Calu3 (cell line): ENCODE results near the gene RPL37A. TPM values are rescaled to one million over a fixed set of nuclear protein-coding genes. Genes with fewer than 3 reads are reported as not detected.

ENCODE experiments used
- BruUV-seq: library from RNA; stranded (reverse); fragments of 400-500 nt; replicated peaks from 2 replicates; lab custom pipeline; 2021; lab: Mats Ljungman, UMichigan
- CTCF ChIA-PET: fragments of 300-600 bp; sonication (Branson Sonifier 250); formaldehyde crosslinking; loops from one replicate; lab custom pipeline; 2022; ENCODE audit warnings: antibody characterized with exemption; lab: Charles Lee
- DNase-seq: peaks from one replicate; pipeline ENCODE4 v3.0.0; 2022
- H3K27ac Mint-ChIP-seq: one replicate; pipeline ENCODE4 v1.8.0; 2022; ENCODE audit warnings: mixed read lengths; ENCODE audit not compliant: unreplicated experiment
- H3K27me3 Mint-ChIP-seq: one replicate; pipeline ENCODE4 v1.8.0; 2022; ENCODE audit warnings: mixed read lengths; ENCODE audit not compliant: unreplicated experiment
- H3K36me3 Mint-ChIP-seq: one replicate; pipeline ENCODE4 v1.8.0; 2022; ENCODE audit warnings: mild to moderate bottlenecking, moderate library complexity, mixed read lengths; ENCODE audit not compliant: insufficient read depth, unreplicated experiment
- H3K4me1 Mint-ChIP-seq: one replicate; pipeline ENCODE4 v1.8.0; 2022; ENCODE audit warnings: mild to moderate bottlenecking, low read depth, mixed read lengths; ENCODE audit not compliant: unreplicated experiment
- H3K4me3 Mint-ChIP-seq: one replicate; pipeline ENCODE4 v1.8.0; 2022; ENCODE audit warnings: mild to moderate bottlenecking, low read depth, moderate library complexity, mixed read lengths; ENCODE audit not compliant: unreplicated experiment
- H3K9me3 Mint-ChIP-seq: one replicate; pipeline ENCODE4 v1.8.0; 2022; ENCODE audit warnings: low read depth, mixed read lengths; ENCODE audit not compliant: unreplicated experiment
- CTCF ChIP-seq: fragments of 200-600 bp; IDR thresholded peaks from one replicate; pipeline ENCODE4 v1.8.0; 2022; ENCODE audit warnings: antibody characterized with exemption; ENCODE audit not compliant: unreplicated experiment
- intact Hi-C: fragments of 100-400 bp; cut with micrococcal nuclease; formaldehyde crosslinking; loops from one replicate; pipeline ENCODE4 v1.10.0; 2022; ENCODE audit not compliant: unreplicated experiment
- total RNA-seq: library from RNA; stranded (reverse); gene quantifications from 2 replicates; pipeline ENCODE4 v1.2.3, GENCODE V29; 2022

Gene RPL37A
- total RNA-seq, 1 experiment from 2014 or later: 1,889 TPM

GRCh38 chr2:216482640-216483039, 16.0 kb upstream of the RPL37A start:
- DNase-seq: no peak
- intact Hi-C loops: no loop called here
- CTCF ChIA-PET: interaction anchor here (0.6 kb wide), 1 partner anchor 26 kb away, joined by 3 read pairs; no protein-coding TSS in a partner anchor
- Mint-ChIP-seq H3K27ac (no peak overlapping the region), H3K27me3 (no peaks in the 10 kb centered on the region), H3K4me3 (no peak overlapping the region), H3K9me3 (no peaks in the 10 kb centered on the region), H3K4me1 (peaks cover 11% of the 10 kb centered on the region), H3K36me3 (peaks cover 10% of the 10 kb centered on the region)
- no peak for TF ChIP-seq CTCF
- no TSS peak for BruUV-seq

DNA sequence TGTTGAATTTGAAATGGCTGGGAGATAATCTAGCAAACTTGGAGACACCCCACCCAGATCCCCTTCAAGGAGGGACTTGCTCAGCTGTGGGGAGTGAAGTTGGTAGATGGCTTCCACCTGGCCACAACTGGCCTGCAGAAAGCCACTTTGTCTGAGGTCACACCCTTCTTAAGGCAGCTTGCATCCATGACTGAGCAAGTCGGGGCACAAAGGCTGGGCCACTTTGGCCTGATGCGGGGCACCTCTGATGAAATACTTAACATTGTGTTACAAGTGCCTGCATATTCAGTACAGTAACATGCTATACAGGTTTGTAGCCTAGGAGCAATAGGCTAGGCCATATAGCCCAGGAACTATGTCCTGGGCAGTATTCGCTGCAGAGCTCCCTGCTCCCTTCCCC, 13.4 kb upstream of the RPL37A start:
- no peak for DNase-seq
- no TSS peak for BruUV-seq
- no peak overlapping the region for H3K4me3 Mint-ChIP-seq
- no peaks in the 10 kb centered on the region for H3K27me3 Mint-ChIP-seq
- H3K36me3 Mint-ChIP-seq: peaks cover 4% of the 10 kb centered on the region
- no peak overlapping the region for H3K27ac Mint-ChIP-seq
- TF ChIP-seq CTCF: no peak
- H3K9me3 Mint-ChIP-seq: no peaks in the 10 kb centered on the region
- H3K4me1 Mint-ChIP-seq: peaks cover 9% of the 10 kb centered on the region
- CTCF ChIA-PET: no interaction called here
- intact Hi-C loops: no loop called here

- no peak for TF ChIP-seq CTCF
- no peak for DNase-seq
- Mint-ChIP-seq H3K9me3 (no peaks in the 10 kb centered on the region), H3K27ac (no peak overlapping the region), H3K27me3 (no peaks in the 10 kb centered on the region), H3K4me3 (no peak overlapping the region), H3K36me3 (peaks cover 1% of the 10 kb centered on the region), H3K4me1 (peaks cover 10% of the 10 kb centered on the region)
- intact Hi-C loops: no loop called here
- no TSS peak for BruUV-seq
- CTCF ChIA-PET: no interaction called here
Observed at GRCh38 chr2:216485745-216486144, 12.9 kb upstream of the RPL37A start.

DNA sequence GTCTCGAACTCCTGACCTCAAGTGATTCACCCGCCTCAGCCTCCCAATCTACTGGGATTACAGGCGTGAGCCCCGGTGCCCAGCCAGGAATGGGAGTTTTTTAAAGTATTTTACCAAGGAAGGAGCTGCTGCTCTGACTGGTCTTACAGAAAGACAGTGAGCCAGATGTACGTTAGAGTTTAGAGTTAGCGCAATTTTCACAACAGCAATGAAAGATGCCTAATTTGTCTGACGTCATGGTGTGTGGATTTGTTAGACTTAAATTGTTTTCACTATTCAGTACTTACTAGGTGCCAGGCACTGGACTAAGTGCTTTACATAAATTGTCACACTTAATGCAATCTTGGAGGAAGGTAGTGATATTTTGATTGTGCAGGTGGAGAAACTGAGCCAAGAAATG, 12.4 kb upstream of the RPL37A start:
- intact Hi-C loops: no loop called here
- H3K27ac Mint-ChIP-seq: no peak overlapping the region
- no peak for DNase-seq
- H3K27me3 Mint-ChIP-seq: no peaks in the 10 kb centered on the region
- no peak overlapping the region for H3K4me3 Mint-ChIP-seq
- BruUV-seq: no TSS peak
- no peaks in the 10 kb centered on the region for H3K36me3 Mint-ChIP-seq
- no peak for TF ChIP-seq CTCF
- no peaks in the 10 kb centered on the region for H3K9me3 Mint-ChIP-seq
- CTCF ChIA-PET: no interaction called here
- peaks cover 10% of the 10 kb centered on the region for H3K4me1 Mint-ChIP-seq
